ENCODE results near the gene BST2. TPM values are rescaled to one million over a fixed set of nuclear protein-coding genes. Genes with fewer than 3 reads are reported as not detected.
A peak's percentile ranks its signal among the peaks of the same experiment; 100 is the strongest.

BST2 gene
- total RNA-seq, 4 donors from 2014 or later = 4.1 to 66.8 (median 31.0) TPM

GRCh38 chr19:17411801-17412200 lies 6.4 kb upstream of the BST2 start:
- Histone ChIP-seq H3K36me3 (peaks cover 0 to 28% (median 0%) of the 10 kb centered on the region in 3 donors), H3K27me3 (peaks cover 0 to 3% (median 0%) of the 10 kb centered on the region in 4 donors), H3K4me1 (peaks cover 2 to 17% (median 3%) of the 10 kb centered on the region in 3 donors), H3K9me3 (no peaks in the 10 kb centered on the region), H3K4me3 (no peak overlapping the region), H3K27ac (peak overlapping the region in 1 of 4 donors; percentile 46)
- no peak for TF ChIP-seq POLR2A (IDR thresholded peaks at IDR 0.05)
- no peak for TF ChIP-seq CTCF (IDR thresholded peaks at IDR 0.05)
- intact Hi-C loops (cut with DNase I) = no loop called here
- DNase-seq = no peak
- 86 to 88% methylated on average over 8 to 10 of the region's 11 CpGs for WGBS, 2 donors

GRCh38 chr19:17409990-17410389 lies 4.6 kb upstream of the BST2 start:
- peaks cover 0 to 27% (median 0%) of the 10 kb centered on the region in 3 donors for H3K36me3 ChIP-seq
- no peak for DNase-seq
- TF ChIP-seq CTCF (IDR thresholded peaks at IDR 0.05) (no peak), POLR2A (IDR thresholded peaks at IDR 0.05) (no peak)
- no peaks in the 10 kb centered on the region for H3K9me3 ChIP-seq
- no peak overlapping the region for H3K27ac ChIP-seq
- intact Hi-C loops (cut with DNase I) = no loop called here
- 70 to 84% methylated on average over 9 of the region's 9 CpGs for WGBS, 2 donors
- no peak overlapping the region for H3K4me3 ChIP-seq
- peaks cover 11 to 36% (median 17%) of the 10 kb centered on the region in 3 donors for H3K4me1 ChIP-seq
- no peaks in the 10 kb centered on the region for H3K27me3 ChIP-seq

- 18 to 19% methylated on average over 2 of the region's 2 CpGs for WGBS, 2 donors
- Histone ChIP-seq H3K27me3 (no peaks in the 10 kb centered on the region), H3K36me3 (peaks cover 0 to 10% (median 0%) of the 10 kb centered on the region in 3 donors), H3K4me3 (peak overlapping the region; percentile 12 to 67 (median 42)), H3K27ac (peak overlapping the region; percentile 80 to 92 (median 90)), H3K9me3 (no peaks in the 10 kb centered on the region), H3K4me1 (peaks cover 22 to 56% (median 23%) of the 10 kb centered on the region in 3 donors)
- intact Hi-C loops (cut with DNase I) = no loop called here
- no peak for TF ChIP-seq CTCF (IDR thresholded peaks at IDR 0.05)
- no peak for TF ChIP-seq POLR2A (IDR thresholded peaks at IDR 0.05)
- DNase-seq = no peak
Measured at GRCh38 chr19:17406887-17407196, 1.4 kb upstream of the BST2 start.

- DNase-seq = no peak
- H3K4me1 ChIP-seq = peaks cover 22 to 56% (median 23%) of the 10 kb centered on the region in 3 donors
- WGBS, 2 donors = 48 to 53% methylated on average over 7 to 9 of the region's 10 CpGs
- peak overlapping the region; percentile 80 to 92 (median 90) for H3K27ac ChIP-seq
- intact Hi-C loops (cut with DNase I) = no loop called here
- no peaks in the 10 kb centered on the region for H3K9me3 ChIP-seq
- no peaks in the 10 kb centered on the region for H3K27me3 ChIP-seq
- peaks cover 0 to 5% (median 0%) of the 10 kb centered on the region in 3 donors for H3K36me3 ChIP-seq
- peak overlapping the region; percentile 22 to 67 (median 42) for H3K4me3 ChIP-seq
- TF ChIP-seq POLR2A (IDR thresholded peaks at IDR 0.05) (no peak), CTCF (IDR thresholded peaks at IDR 0.05) (no peak)
Measured at GRCh38 chr19:17406046-17406886, 836 bp upstream of the BST2 start.

- no peaks in the 10 kb centered on the region for H3K9me3 ChIP-seq
- peaks cover 0 to 5% (median 0%) of the 10 kb centered on the region in 3 donors for H3K36me3 ChIP-seq
- WGBS, 2 donors = 59 to 63% methylated on average over 4 to 6 of the region's 7 CpGs
- H3K27ac ChIP-seq = peak overlapping the region; percentile 80 to 92 (median 90)
- no peaks in the 10 kb centered on the region for H3K27me3 ChIP-seq
- H3K4me3 ChIP-seq = peak overlapping the region; percentile 22 to 67 (median 42)
- TF ChIP-seq CTCF (IDR thresholded peaks at IDR 0.05) (no peak), POLR2A (IDR thresholded peaks at IDR 0.05) (no peak)
- no peak for DNase-seq
- intact Hi-C loops (cut with DNase I) = no loop called here
- peaks cover 22 to 56% (median 23%) of the 10 kb centered on the region in 3 donors for H3K4me1 ChIP-seq
Measured at GRCh38 chr19:17404621-17405249, 695 bp downstream of the BST2 start.
